HCT116 (cell line): ENCODE measurements around the gene CXCR6.

Experiments
- CEBPB ChIP-seq: IDR thresholded peaks from 2 replicates; pipeline ENCODE4 v1.6.1; 2012; ENCODE audit warnings: low read depth
- CTCF ChIP-seq, 3 experiments: fragments of 200-600 bp in 1 of 3; sonication (generic) in 1 of 3; IDR thresholded peaks in 2 of 3; conservative IDR thresholded peaks in 1 of 3; 2 replicates each; pipeline ENCODE4 v1.5.1; 2012 to 2017; ENCODE audit warnings: low read depth in 2 of 3, low read length in 2 of 3, antibody characterized with exemption in 1 of 3, borderline replicate concordance in 1 of 3, control low read depth in 1 of 3, mild to moderate bottlenecking in 1 of 3, mixed read lengths in 1 of 3, mixed run types in 1 of 3, moderate library complexity in 1 of 3; ENCODE audit not compliant: insufficient read depth in 1 of 3
- EZH2 ChIP-seq: fragments of 200-600 bp; sonication (generic); IDR thresholded peaks from 2 replicates; pipeline ENCODE4 v1.6.1; 2017; ENCODE audit warnings: antibody characterized with exemption, mixed run types
- EZH2phosphoT487 ChIP-seq: fragments of 200-600 bp; IDR thresholded peaks from 2 replicates; pipeline ENCODE4 v1.6.1; 2018; ENCODE audit warnings: antibody characterized with exemption, borderline replicate concordance
- JUND ChIP-seq: IDR thresholded peaks from 2 replicates; pipeline ENCODE4 v1.6.1; 2012
- POLR2A ChIP-seq: IDR thresholded peaks from 2 replicates; pipeline ENCODE4 v1.7.0; 2011; ENCODE audit warnings: borderline replicate concordance; ENCODE audit not compliant: insufficient read depth, insufficient read length; ENCODE audit errors: extremely low read depth
- POLR2AphosphoS5 ChIP-seq: IDR thresholded peaks from 2 replicates; pipeline ENCODE4 v1.6.1; 2011; ENCODE audit warnings: mild to moderate bottlenecking, low read depth, low read length, moderate library complexity
- SIN3A ChIP-seq: IDR thresholded peaks from 2 replicates; pipeline ENCODE4 v1.6.1; 2012; ENCODE audit warnings: low read depth
- YY1 ChIP-seq: IDR thresholded peaks from 2 replicates; pipeline ENCODE4 v1.6.1; 2011; ENCODE audit warnings: low read length, low read depth, moderate library complexity, mild to moderate bottlenecking; ENCODE audit not compliant: insufficient replicate concordance; ENCODE audit errors: extremely low read depth
- ZNF274 ChIP-seq: fragments of 200-500 bp; sonication (Bioruptor generic); IDR thresholded peaks from 2 replicates; pipeline ENCODE4 v1.6.1; 2014; ENCODE audit warnings: mild to moderate bottlenecking, low read depth, low read length, inconsistent platforms
- TF ChIP-seq, protein P1 (sequence below): IDR thresholded peaks from 2 replicates; pipeline ENCODE4 v1.6.1; 2012; ENCODE audit warnings: low read depth
- TF ChIP-seq, protein P2 (sequence below): IDR thresholded peaks from 2 replicates; pipeline ENCODE4 v1.6.1; 2012

- no peak for TF ChIP-seq CTCF (IDR thresholded peaks at IDR 0.05 in 2 of 3, conservative IDR thresholded peaks at IDR 0.05 in 1 of 3; ENCODE audit: borderline replicate concordance in 1 of 3, insufficient read depth in 1 of 3, low read depth in 2 of 3, low read length in 2 of 3)
- no peak for TF ChIP-seq YY1
- no peak for TF ChIP-seq EZH2
- no peak for TF ChIP-seq POLR2AphosphoS5
- TF ChIP-seq POLR2A: no peak
- no peak for TF ChIP-seq EZH2phosphoT487
- no peak for TF ChIP-seq CEBPB
- TF ChIP-seq, protein P1, sequence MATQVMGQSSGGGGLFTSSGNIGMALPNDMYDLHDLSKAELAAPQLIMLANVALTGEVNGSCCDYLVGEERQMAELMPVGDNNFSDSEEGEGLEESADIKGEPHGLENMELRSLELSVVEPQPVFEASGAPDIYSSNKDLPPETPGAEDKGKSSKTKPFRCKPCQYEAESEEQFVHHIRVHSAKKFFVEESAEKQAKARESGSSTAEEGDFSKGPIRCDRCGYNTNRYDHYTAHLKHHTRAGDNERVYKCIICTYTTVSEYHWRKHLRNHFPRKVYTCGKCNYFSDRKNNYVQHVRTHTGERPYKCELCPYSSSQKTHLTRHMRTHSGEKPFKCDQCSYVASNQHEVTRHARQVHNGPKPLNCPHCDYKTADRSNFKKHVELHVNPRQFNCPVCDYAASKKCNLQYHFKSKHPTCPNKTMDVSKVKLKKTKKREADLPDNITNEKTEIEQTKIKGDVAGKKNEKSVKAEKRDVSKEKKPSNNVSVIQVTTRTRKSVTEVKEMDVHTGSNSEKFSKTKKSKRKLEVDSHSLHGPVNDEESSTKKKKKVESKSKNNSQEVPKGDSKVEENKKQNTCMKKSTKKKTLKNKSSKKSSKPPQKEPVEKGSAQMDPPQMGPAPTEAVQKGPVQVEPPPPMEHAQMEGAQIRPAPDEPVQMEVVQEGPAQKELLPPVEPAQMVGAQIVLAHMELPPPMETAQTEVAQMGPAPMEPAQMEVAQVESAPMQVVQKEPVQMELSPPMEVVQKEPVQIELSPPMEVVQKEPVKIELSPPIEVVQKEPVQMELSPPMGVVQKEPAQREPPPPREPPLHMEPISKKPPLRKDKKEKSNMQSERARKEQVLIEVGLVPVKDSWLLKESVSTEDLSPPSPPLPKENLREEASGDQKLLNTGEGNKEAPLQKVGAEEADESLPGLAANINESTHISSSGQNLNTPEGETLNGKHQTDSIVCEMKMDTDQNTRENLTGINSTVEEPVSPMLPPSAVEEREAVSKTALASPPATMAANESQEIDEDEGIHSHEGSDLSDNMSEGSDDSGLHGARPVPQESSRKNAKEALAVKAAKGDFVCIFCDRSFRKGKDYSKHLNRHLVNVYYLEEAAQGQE: no peak
- TF ChIP-seq, protein P2, sequence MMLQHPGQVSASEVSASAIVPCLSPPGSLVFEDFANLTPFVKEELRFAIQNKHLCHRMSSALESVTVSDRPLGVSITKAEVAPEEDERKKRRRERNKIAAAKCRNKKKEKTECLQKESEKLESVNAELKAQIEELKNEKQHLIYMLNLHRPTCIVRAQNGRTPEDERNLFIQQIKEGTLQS: no peak
- no peak for TF ChIP-seq JUND
- no peak for TF ChIP-seq ZNF274
- no peak for TF ChIP-seq SIN3A
These were observed 45.1 kb downstream of the CXCR6 start for GRCh38 chr3:45988362-45988761.
